ENCODE results near the gene RAD51B.

The RAD51B gene

DNA sequence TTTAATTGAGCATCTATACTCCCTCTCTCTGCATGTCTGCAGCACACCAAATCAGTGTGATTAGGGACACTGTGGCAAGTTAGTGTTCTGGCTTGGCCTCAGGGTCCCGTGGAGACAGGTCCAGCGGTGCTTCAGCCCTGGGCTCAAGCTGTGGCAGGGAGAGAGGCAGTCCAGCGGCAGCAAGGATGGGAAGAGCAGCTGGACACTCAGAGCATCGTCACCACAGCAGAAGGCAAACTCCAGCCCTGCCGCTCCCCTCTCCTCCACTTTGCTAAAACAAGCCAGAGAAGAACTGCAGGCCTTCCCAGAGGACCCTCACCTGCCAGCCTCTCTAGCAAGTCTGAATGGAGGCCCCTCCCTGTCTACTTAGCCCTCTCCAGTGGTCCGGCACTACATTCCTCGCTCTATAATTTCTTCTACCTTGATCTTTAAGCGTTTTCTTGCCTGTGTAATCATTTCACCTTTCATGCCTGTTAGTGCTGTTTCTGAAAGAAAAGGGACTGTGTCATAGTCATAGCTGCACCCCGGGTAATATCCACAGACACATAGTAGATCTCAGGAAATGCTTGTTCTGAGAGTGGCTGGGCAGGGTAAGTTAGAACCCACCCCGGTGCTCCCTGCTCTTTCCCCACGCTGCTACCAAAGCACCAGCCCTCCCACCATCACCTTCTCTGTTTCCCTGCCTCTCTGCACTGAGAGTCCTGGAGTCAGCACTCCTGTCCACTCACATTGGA is 951.1 kb downstream of the RAD51B start:
- H3K4me3 ChIP-seq (ENCODE audit: low read length): no peak overlapping the region
- no peak for TF ChIP-seq ZNF274 (IDR thresholded peaks at IDR 0.05; ENCODE audit: low read depth, low read length)

DNA sequence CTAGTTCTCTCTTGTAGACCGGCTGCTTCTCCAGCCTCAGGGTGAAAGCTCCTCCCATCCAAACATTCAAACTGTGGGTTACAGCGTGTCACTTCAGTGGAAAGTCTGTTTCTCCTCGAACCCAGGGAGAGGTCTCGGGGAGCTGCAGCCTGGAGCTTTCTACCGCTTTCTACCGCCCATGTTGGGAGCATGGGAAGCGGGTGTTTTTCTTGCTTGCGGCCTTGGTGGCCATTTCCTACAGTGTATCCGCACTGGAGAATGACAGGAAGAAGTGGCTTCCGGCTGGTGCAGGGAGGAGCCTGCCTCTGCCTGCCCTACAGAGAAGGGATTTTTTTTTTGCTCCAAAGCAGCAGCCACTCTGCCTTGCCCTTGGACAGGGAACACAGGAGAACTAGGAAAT is 952.1 kb downstream of the RAD51B start:
- no peak for TF ChIP-seq ZNF274 (IDR thresholded peaks at IDR 0.05; ENCODE audit: low read depth, low read length)
- H3K4me3 ChIP-seq (ENCODE audit: low read length): no peak overlapping the region

DNA sequence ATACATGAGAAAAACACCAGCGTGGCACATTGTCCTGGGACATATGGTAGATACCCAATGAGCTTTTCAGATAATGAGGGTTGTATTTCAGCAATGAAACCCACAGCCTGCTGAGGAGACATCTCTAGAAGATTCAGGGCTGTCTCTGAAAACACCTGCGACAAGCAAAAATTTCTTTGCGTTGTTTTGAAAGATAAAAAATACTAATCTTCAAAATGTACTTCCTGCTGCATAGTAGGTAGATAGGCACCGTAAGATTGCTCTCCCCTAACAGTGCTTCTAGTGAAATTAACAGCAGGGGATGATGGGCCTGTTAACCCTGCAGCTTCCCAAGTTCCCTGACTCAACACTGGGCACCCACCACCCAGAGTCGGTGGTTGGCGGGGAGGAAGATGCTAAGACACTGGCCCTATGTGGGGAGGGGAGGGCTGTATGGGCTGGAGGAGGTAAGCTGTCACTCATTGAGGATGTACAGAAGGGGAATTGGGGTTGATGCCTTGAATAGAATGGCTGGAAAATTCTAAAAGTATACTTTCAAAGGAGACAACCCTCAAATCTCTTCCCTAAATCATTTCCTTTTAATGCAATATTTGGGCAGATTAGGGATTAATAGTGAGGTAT is 953.3 kb downstream of the RAD51B start:
- H3K4me3 ChIP-seq (ENCODE audit: low read length): no peak overlapping the region
- TF ChIP-seq ZNF274 (IDR thresholded peaks at IDR 0.05; ENCODE audit: low read depth, low read length): no peak

DNA sequence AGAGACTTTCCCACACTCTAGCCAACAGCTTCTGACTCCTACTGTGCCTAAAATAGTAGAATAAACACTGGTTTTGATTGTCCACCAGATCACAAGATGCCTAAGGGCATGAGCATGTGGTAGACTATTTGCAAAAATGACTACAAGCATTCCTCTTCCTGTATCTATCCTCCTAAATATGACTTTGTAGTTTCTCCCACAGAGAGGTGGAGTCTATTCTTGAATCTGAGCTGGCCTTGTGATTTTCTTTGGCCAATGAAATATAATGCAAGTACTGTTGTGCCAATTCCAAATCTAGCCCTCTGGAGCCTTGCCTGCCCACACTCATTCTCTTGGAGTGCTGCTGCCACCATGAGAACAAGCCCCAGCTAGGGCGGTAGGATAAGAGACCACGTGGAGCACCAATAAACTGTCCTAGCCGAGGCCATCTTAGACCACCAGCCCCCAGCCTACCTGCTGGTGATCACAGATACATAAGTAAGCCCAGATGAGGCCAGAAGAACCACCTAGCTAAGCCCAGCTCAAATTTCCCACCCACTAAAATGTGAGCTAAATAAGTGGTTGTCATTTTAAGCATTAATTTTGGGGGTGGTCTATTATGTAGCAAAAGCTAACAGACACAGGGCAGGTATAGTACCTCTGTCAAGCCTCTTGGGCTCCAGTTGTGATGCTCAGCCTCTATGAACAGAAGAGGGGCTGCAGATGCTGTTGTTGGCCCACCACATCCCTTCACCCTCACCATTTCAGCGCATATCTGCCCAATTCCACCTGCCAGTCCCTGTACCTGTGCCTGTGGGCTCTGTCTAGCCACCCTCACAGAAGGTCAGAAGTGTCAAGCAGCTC is 955.4 kb downstream of the RAD51B start:
- no peak overlapping the region for H3K4me3 ChIP-seq (ENCODE audit: low read length)
- no peak for TF ChIP-seq ZNF274 (IDR thresholded peaks at IDR 0.05; ENCODE audit: low read depth, low read length)

DNA sequence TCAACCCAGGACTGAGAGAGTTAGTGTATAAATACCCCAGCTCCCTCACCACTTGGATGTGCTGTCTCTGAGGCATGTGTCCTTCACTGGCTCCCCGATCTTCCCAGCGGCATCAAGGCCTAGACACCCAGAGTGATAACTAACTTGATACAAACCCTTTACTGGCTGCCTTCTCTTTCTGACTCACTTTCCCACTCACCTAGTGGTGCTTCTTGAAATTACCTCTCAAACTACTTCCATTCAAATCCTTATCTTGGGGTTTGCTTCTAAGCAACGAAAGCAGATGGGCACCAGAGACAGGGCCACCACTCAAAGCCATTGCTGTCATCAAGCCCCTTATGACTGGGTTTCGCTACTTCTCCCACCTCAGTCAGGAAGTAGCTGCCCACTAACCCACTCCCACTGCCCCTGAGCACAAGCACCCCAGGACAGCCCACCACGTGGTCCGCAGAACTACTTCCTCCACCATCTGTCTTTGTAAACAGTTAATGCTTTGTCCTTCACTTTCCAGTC is 956.1 kb downstream of the RAD51B start:
- H3K4me3 ChIP-seq (ENCODE audit: low read length): no peak overlapping the region
- TF ChIP-seq ZNF274 (IDR thresholded peaks at IDR 0.05; ENCODE audit: low read depth, low read length): no peak

DNA sequence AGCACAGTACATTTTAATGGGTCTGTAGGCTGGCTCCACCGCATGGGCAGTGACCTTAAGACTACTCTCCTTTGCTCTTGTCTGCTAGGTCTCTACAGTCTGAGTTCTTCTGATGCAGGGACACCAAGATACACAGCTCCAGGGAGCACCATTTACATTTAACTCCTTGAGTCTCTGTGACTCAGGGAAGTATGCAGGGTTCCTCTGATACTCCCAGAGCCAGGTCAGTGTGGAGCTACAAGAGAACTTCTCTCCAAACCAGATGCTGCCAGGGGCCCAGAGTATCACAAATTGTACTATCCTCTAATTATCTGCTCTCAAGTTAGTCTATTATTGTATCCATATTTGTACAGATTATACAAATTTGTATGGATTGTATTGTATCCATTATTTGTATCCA is 958.1 kb downstream of the RAD51B start:
- TF ChIP-seq ZNF274 (IDR thresholded peaks at IDR 0.05; ENCODE audit: low read depth, low read length): no peak
- H3K4me3 ChIP-seq (ENCODE audit: low read length): no peak overlapping the region
